B cell (primary cell): Measurements from ENCODE around the gene WDR82. TPM values are rescaled to one million over a fixed set of nuclear protein-coding genes. Genes with fewer than 3 reads are reported as not detected.
A peak's percentile ranks its signal among the peaks of the same experiment; 100 is the strongest.

Source experiments
- ATAC-seq: fragments of 200-7000 bp; cut with Tn5 transposase; one replicate; pipeline ENCODE4 v1.10.0; 2021; ENCODE audit warnings: low read depth, mild to moderate bottlenecking, moderate number of reproducible peaks, moderate library complexity
- CTCF ChIA-PET: fragments of 350-600 bp; sonication (Branson Sonifier 250); formaldehyde crosslinking; loops from one replicate; lab custom pipeline; 2021; ENCODE audit warnings: antibody characterized with exemption, inconsistent platforms; lab: Charles Lee
- POLR2A ChIA-PET: fragments of 350-600 bp; sonication (Branson Sonifier 250); formaldehyde crosslinking; loops from one replicate; lab custom pipeline; 2021; ENCODE audit warnings: antibody characterized with exemption; lab: Charles Lee
- DNase-seq: peaks from one replicate; pipeline ENCODE4 v3.0.0; 2013
- H2AFZ ChIP-seq: 2 replicates; pipeline ENCODE4 v1.6.1; 2012; ENCODE audit warnings: mild to moderate bottlenecking, low read depth, low read length; ENCODE audit not compliant: insufficient read depth, poor library complexity, severe bottlenecking
- H3K27ac ChIP-seq, 2 donors: 1 replicate in 1 of 2; 2 replicates in 1 of 2; pipeline ENCODE4 v1.5.1; 2012 to 2013; ENCODE audit warnings: low read length in 2 of 2, mild to moderate bottlenecking in 2 of 2, moderate library complexity in 1 of 2
- H3K27me3 ChIP-seq, 4 experiments: fragments of 200-600 bp in 1 of 4; sonication (generic) in 1 of 4; replicated peaks in 1 of 4; 1 replicate in 2 of 4; 2 replicates in 2 of 4; pipeline versions ENCODE4 v1.6.1 to v1.7.0; 2013 to 2016; ENCODE audit warnings: low read length in 3 of 4, mild to moderate bottlenecking in 2 of 4, mixed read lengths in 1 of 4, moderate library complexity in 1 of 4; ENCODE audit not compliant: insufficient read depth in 4 of 4, control insufficient read depth in 3 of 4; ENCODE audit errors: control extremely low read depth in 1 of 4
- H3K36me3 ChIP-seq, 2 experiments: replicated peaks in 1 of 2; 1 replicate in 1 of 2; 2 replicates in 1 of 2; pipeline versions ENCODE4 v1.6.1 to v1.7.1; 2013; ENCODE audit warnings: low read length in 1 of 2; ENCODE audit not compliant: insufficient read depth in 2 of 2, control insufficient read depth in 1 of 2; ENCODE audit errors: control extremely low read depth in 1 of 2, extremely low read depth in 1 of 2
- H3K4me1 ChIP-seq, 2 donors: fragments of 200-600 bp in 1 of 2; sonication (generic) in 1 of 2; 1 replicate in 1 of 2; 2 replicates in 1 of 2; pipeline versions ENCODE4 v1.5.1 to v1.6.1; 2013 to 2017; ENCODE audit warnings: low read length in 2 of 2; ENCODE audit not compliant: control insufficient read depth in 2 of 2, insufficient read depth in 2 of 2
- H3K4me2 ChIP-seq: replicated peaks from 2 replicates; pipeline ENCODE3; 2012; ENCODE audit warnings: mild to moderate bottlenecking, low read depth, low read length; ENCODE audit not compliant: poor library complexity, severe bottlenecking
- H3K4me3 ChIP-seq, 5 experiments: fragments of 200-600 bp in 1 of 5; sonication (generic) in 1 of 5; 1 replicate in 3 of 5; 2 replicates in 2 of 5; pipeline versions ENCODE4 v1.5.1 to v1.7.0; 2011 to 2016; ENCODE audit warnings: low read length in 4 of 5, mild to moderate bottlenecking in 4 of 5, low read depth in 2 of 5, control low read depth in 1 of 5, moderate library complexity in 1 of 5; ENCODE audit not compliant: insufficient read depth in 1 of 5; ENCODE audit errors: control extremely low read depth in 1 of 5, extremely low read depth in 1 of 5
- H3K79me2 ChIP-seq: fragments of 200-600 bp; sonication (generic); one replicate; pipeline ENCODE4 v1.6.0; 2016; ENCODE audit warnings: low read length; ENCODE audit not compliant: control insufficient read depth, insufficient read depth
- H3K9ac ChIP-seq: fragments of 200-600 bp; sonication (generic); 2 replicates; pipeline ENCODE4 v1.6.1; 2017; ENCODE audit warnings: mild to moderate bottlenecking, low read length, moderate library complexity
- H3K9me3 ChIP-seq, 3 donors: one replicate each; pipeline versions ENCODE4 v1.6.1 to v1.7.1; 2013; ENCODE audit warnings: low read length in 2 of 3; ENCODE audit not compliant: control insufficient read depth in 2 of 3, insufficient read depth in 1 of 3; ENCODE audit errors: control extremely low read depth in 1 of 3
- H4K20me1 ChIP-seq: 2 replicates; pipeline ENCODE4 v1.6.0; 2012; ENCODE audit warnings: mild to moderate bottlenecking, low read length; ENCODE audit not compliant: insufficient read depth, control insufficient read depth, poor library complexity, severe bottlenecking
- H3K27ac Mint-ChIP-seq: one replicate; pipeline ENCODE4 v1.8.0; 2021; ENCODE audit warnings: mixed read lengths
- H3K27me3 Mint-ChIP-seq: one replicate; pipeline ENCODE4 v1.8.0; 2021; ENCODE audit warnings: mixed read lengths
- H3K4me1 Mint-ChIP-seq: one replicate; pipeline ENCODE4 v1.8.0; 2021; ENCODE audit warnings: mixed read lengths
- H3K4me3 Mint-ChIP-seq: one replicate; pipeline ENCODE4 v1.8.0; 2021; ENCODE audit warnings: mixed read lengths
- H3K9me3 Mint-ChIP-seq: one replicate; pipeline ENCODE4 v1.8.0; 2022; ENCODE audit warnings: mixed read lengths; ENCODE audit not compliant: insufficient read depth
- EZH2 ChIP-seq: IDR thresholded peaks from 2 replicates; pipeline ENCODE4 v1.6.1; 2012; ENCODE audit warnings: borderline replicate concordance, low read depth, mild to moderate bottlenecking, moderate library complexity, low read length; ENCODE audit not compliant: insufficient read depth, poor library complexity, severe bottlenecking
- WGBS: methylation state at CpG from one replicate; pipeline ENCODE4 v1.1.5; 2013; ENCODE audit warnings: missing lambda C conversion rate; ENCODE audit not compliant: insufficient coverage; 5-methylcytosine and 5-hydroxymethylcytosine counted together
- intact Hi-C: fragments of 100-400 bp; cut with micrococcal nuclease; formaldehyde crosslinking; loops from one replicate; pipeline ENCODE4 v1.10.0; 2022
- polyA plus RNA-seq: library from polyadenylated mRNA; depleted of rRNA; stranded (reverse); fragments of >200 nt; gene quantifications from 2 replicates; pipeline ENCODE4 v1.2.3, GENCODE V29; 2012
- total RNA-seq, 2 donors: library from RNA; stranded (reverse); fragments of 120-200 nt in 1 of 2; gene quantifications; 1 replicate in 1 of 2; 2 replicates in 1 of 2; pipeline versions ENCODE4 v1.2.3 to v1.2.4, GENCODE V29; 2013 to 2022
- TF ChIP-seq, protein P1 (sequence below): fragments of 200-600 bp; IDR thresholded peaks from one replicate; pipeline ENCODE4 v1.8.0; 2022; ENCODE audit warnings: antibody characterized with exemption, mild to moderate bottlenecking

The WDR82 gene
- total and polyA plus RNA-seq, 2 donors (not counting 1 experiment from before 2014, with no cell fraction given): 27.8 to 101 TPM

DNA sequence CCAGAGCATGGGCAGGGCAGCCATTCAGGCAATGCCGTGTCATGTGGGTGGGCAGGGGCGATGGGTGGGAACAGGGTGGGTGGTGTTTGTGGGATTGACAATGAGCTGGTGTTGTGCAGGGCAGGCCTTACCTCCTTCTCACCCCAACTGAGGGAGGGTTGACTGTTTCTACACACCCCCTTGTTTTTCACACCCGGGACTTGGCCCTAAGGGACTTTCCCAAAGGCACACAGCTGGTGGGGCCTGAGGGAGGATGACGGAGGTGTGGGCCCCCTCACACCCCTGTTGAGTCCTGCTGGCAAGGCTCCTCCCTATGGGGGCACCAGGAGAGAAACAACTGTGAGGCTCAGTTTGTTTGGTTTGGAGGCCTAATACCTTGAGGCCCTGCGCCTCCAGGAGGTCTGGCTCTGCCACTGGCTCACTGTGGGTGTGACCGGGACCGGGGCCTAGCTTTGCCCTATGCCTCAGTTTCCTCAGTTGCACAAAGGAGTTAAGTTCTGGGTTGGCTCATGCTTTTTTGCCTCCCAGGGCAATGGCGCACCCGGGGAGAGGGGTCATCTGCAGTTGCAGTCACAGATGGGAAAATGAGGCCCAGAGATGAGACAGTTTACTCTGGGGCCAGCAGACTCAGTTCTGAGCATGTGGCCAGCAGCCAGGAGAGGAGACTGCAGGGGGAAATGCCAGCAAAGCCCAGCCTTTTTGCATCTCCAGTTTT is 32.6 kb upstream of the WDR82 start:
- ChIA-PET CTCF (interaction anchor here (0.6 to 3.4 kb wide), 5 partner anchors 9 to 116 kb away, joined by 3 to 18 read pairs (median 3); no protein-coding TSS in a partner anchor), POLR2A (interaction anchor here (0.6 to 1.5 kb wide), 5 partner anchors 10 to 254 kb away, joined by 3 to 12 read pairs (median 3); partner anchors contain the start of gene GLYCTK)
- Histone ChIP-seq H3K4me2 (peak overlapping the region; percentile 51), H4K20me1 (no peaks in the 10 kb centered on the region), H3K4me3 (no peak overlapping the region), H3K9ac (no peak overlapping the region), H3K27me3 (no peaks in the 10 kb centered on the region), H2AFZ (no peak overlapping the region), H3K36me3 (peaks cover 4 to 9% of the 10 kb centered on the region in 2 experiments), H3K4me1 (peaks cover 32 to 49% of the 10 kb centered on the region in 2 donors), H3K9me3 (no peaks in the 10 kb centered on the region), H3K27ac (peak overlapping the region; percentile 62 to 70), H3K79me2 (peaks cover 6% of the 10 kb centered on the region)
- Mint-ChIP-seq H3K27ac (peak overlapping the region; percentile 89), H3K4me3 (peak overlapping the region; percentile 50), H3K4me1 (peaks cover 60% of the 10 kb centered on the region), H3K9me3 (no peaks in the 10 kb centered on the region), H3K27me3 (no peaks in the 10 kb centered on the region)
- ATAC-seq (peak; percentile 82), DNase-seq (peak; percentile 76)
- 88% methylated on average over 5 of the region's 9 CpGs for WGBS
- intact Hi-C loops: loop anchor here (5.0 kb wide), 1 partner anchor 34 kb away; the partner anchor contains the start of gene WDR82
- no peak for TF ChIP-seq EZH2
- TF ChIP-seq, protein P1, sequence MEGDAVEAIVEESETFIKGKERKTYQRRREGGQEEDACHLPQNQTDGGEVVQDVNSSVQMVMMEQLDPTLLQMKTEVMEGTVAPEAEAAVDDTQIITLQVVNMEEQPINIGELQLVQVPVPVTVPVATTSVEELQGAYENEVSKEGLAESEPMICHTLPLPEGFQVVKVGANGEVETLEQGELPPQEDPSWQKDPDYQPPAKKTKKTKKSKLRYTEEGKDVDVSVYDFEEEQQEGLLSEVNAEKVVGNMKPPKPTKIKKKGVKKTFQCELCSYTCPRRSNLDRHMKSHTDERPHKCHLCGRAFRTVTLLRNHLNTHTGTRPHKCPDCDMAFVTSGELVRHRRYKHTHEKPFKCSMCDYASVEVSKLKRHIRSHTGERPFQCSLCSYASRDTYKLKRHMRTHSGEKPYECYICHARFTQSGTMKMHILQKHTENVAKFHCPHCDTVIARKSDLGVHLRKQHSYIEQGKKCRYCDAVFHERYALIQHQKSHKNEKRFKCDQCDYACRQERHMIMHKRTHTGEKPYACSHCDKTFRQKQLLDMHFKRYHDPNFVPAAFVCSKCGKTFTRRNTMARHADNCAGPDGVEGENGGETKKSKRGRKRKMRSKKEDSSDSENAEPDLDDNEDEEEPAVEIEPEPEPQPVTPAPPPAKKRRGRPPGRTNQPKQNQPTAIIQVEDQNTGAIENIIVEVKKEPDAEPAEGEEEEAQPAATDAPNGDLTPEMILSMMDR: no peak

DNA sequence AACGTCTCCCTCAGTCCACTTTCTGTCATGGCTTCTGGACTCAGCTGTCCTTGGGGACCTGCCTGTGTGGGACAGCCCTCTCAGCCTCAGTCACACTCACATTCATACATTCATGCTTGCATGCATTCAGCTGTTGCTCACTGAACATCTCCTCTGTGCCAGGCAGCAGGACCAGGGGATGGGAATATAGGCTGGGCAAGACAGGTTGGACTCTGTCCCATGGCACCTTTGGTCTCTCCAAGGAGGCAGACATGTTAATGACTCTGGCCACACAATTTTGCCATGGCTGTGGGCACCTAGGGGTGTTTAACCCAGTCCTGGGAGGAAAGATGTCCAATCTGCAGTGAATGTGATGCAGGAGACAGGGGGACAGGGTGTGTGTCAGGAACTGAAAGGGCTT is 29.9 kb upstream of the WDR82 start:
- DNase-seq: no peak
- H3K4me2 ChIP-seq: no peak overlapping the region
- ChIA-PET POLR2A (no interaction called here), CTCF (interaction anchor here (1.6 to 1.7 kb wide), 2 partner anchors 19 to 31 kb away, joined by 5 to 13 read pairs; no protein-coding TSS in a partner anchor)
- H3K27ac ChIP-seq: no peak overlapping the region
- H3K36me3 ChIP-seq: peaks cover 7% of the 10 kb centered on the region in 2 experiments
- Mint-ChIP-seq H3K4me1 (peaks cover 40% of the 10 kb centered on the region), H3K9me3 (no peaks in the 10 kb centered on the region), H3K27ac (peak overlapping the region; percentile 81), H3K4me3 (no peak overlapping the region), H3K27me3 (no peaks in the 10 kb centered on the region)
- H3K9me3 ChIP-seq: no peaks in the 10 kb centered on the region
- H3K4me1 ChIP-seq: peaks cover 20 to 31% of the 10 kb centered on the region in 2 donors
- TF ChIP-seq, protein P1: no peak
- no peak for TF ChIP-seq EZH2
- no peak overlapping the region for H3K4me3 ChIP-seq
- H3K9ac ChIP-seq: no peak overlapping the region
- H2AFZ ChIP-seq: no peak overlapping the region
- 63% methylated on average over 1 of the region's 1 CpG for WGBS
- no peaks in the 10 kb centered on the region for H3K79me2 ChIP-seq
- intact Hi-C loops: no loop called here
- ATAC-seq: no peak
- H3K27me3 ChIP-seq: no peaks in the 10 kb centered on the region
- H4K20me1 ChIP-seq: no peaks in the 10 kb centered on the region
